ENCODE data around the gene CYP19A1. TPM values are rescaled to one million over a fixed set of nuclear protein-coding genes. Genes with fewer than 3 reads are reported as not detected.

Gene CYP19A1
- total RNA-seq, 5 donors from 2014 or later (not counting 1 experiment from before 2014, with no cell fraction given): 0.23 TPM; not detected in 4

GRCh38 chr15:51310064-51310463, 28.3 kb downstream of the CYP19A1 start:
- ChIA-PET CTCF (interaction anchor here in 1 of 2 donors (0.6 kb wide), 1 partner anchor 108 kb away, joined by 5 read pairs; no protein-coding TSS in a partner anchor), POLR2A (no interaction called here)
- DNase-seq (no peak), ATAC-seq (replicated peaks in 1 of 4) (no peak)
- Mint-ChIP-seq H3K4me1 (no peaks in the 10 kb centered on the region), H3K4me3 (no peak overlapping the region), H3K36me3 (no peaks in the 10 kb centered on the region), H3K27me3 (peaks cover 0 to 6% of the 10 kb centered on the region in 2 donors), H3K9me3 (no peaks in the 10 kb centered on the region), H3K27ac (no peak overlapping the region)
- H3K27ac ChIP-seq (ENCODE audit: low read length): no peak overlapping the region
- H3K27me3 ChIP-seq (replicated peaks in 1 of 2; ENCODE audit: control insufficient read depth in 2 of 2, extremely low read depth in 1 of 2, insufficient read depth in 2 of 2, low read length in 1 of 2): no peaks in the 10 kb centered on the region
- H3K4me3 ChIP-seq (ENCODE audit: control insufficient read depth in 1 of 2, extremely low read depth in 1 of 2, low read length in 1 of 2): no peak overlapping the region
- 57% methylated on average over 1 of the region's 2 CpGs for WGBS (ENCODE audit: insufficient coverage)
- H3K4me1 ChIP-seq (ENCODE audit: control insufficient read depth in 1 of 2, extremely low read depth in 1 of 2, insufficient read depth in 2 of 2, low read length in 2 of 2): no peaks in the 10 kb centered on the region
- H3K36me3 ChIP-seq (ENCODE audit: control insufficient read depth in 2 of 2, extremely low read depth in 1 of 2, insufficient read depth in 1 of 2, low read length in 1 of 2): no peaks in the 10 kb centered on the region
- H3K9me3 ChIP-seq: no peaks in the 10 kb centered on the region

GRCh38 chr15:51307811-51308210, 30.6 kb downstream of the CYP19A1 start:
- Mint-ChIP-seq H3K36me3 (no peaks in the 10 kb centered on the region), H3K4me3 (no peak overlapping the region), H3K27ac (no peak overlapping the region), H3K27me3 (peaks cover 0 to 4% of the 10 kb centered on the region in 2 donors), H3K9me3 (no peaks in the 10 kb centered on the region), H3K4me1 (no peaks in the 10 kb centered on the region)
- Histone ChIP-seq H3K9me3 (no peaks in the 10 kb centered on the region), H3K4me3 (ENCODE audit: control insufficient read depth in 1 of 2, extremely low read depth in 1 of 2, low read length in 1 of 2) (no peak overlapping the region), H3K36me3 (ENCODE audit: control insufficient read depth in 2 of 2, extremely low read depth in 1 of 2, insufficient read depth in 1 of 2, low read length in 1 of 2) (no peaks in the 10 kb centered on the region), H3K4me1 (ENCODE audit: control insufficient read depth in 1 of 2, extremely low read depth in 1 of 2, insufficient read depth in 2 of 2, low read length in 2 of 2) (no peaks in the 10 kb centered on the region), H3K27ac (ENCODE audit: low read length) (no peak overlapping the region), H3K27me3 (replicated peaks in 1 of 2; ENCODE audit: control insufficient read depth in 2 of 2, extremely low read depth in 1 of 2, insufficient read depth in 2 of 2, low read length in 1 of 2) (no peaks in the 10 kb centered on the region)
- ATAC-seq (replicated peaks in 1 of 4) (no peak), DNase-seq (no peak)
- POLR2A ChIA-PET: no interaction called here
- CTCF ChIA-PET: no interaction called here
- WGBS (ENCODE audit: insufficient coverage): 60% methylated on average over 1 of the region's 3 CpGs

GRCh38 chr15:51307325-51307724, 31.1 kb downstream of the CYP19A1 start:
- Histone ChIP-seq H3K36me3 (ENCODE audit: control insufficient read depth in 2 of 2, extremely low read depth in 1 of 2, insufficient read depth in 1 of 2, low read length in 1 of 2) (no peaks in the 10 kb centered on the region), H3K9me3 (no peaks in the 10 kb centered on the region), H3K4me3 (ENCODE audit: control insufficient read depth in 1 of 2, extremely low read depth in 1 of 2, low read length in 1 of 2) (no peak overlapping the region), H3K4me1 (ENCODE audit: control insufficient read depth in 1 of 2, extremely low read depth in 1 of 2, insufficient read depth in 2 of 2, low read length in 2 of 2) (no peaks in the 10 kb centered on the region), H3K27ac (ENCODE audit: low read length) (no peak overlapping the region), H3K27me3 (replicated peaks in 1 of 2; ENCODE audit: control insufficient read depth in 2 of 2, extremely low read depth in 1 of 2, insufficient read depth in 2 of 2, low read length in 1 of 2) (no peaks in the 10 kb centered on the region)
- 63% methylated on average over 3 of the region's 3 CpGs for WGBS (ENCODE audit: insufficient coverage)
- ChIA-PET CTCF (no interaction called here), POLR2A (no interaction called here)
- H3K9me3 Mint-ChIP-seq: no peaks in the 10 kb centered on the region
- ATAC-seq (replicated peaks in 1 of 4) (no peak), DNase-seq (no peak)
- no peak overlapping the region for H3K27ac Mint-ChIP-seq
- H3K36me3 Mint-ChIP-seq: no peaks in the 10 kb centered on the region
- H3K4me3 Mint-ChIP-seq: no peak overlapping the region
- no peaks in the 10 kb centered on the region for H3K4me1 Mint-ChIP-seq
- H3K27me3 Mint-ChIP-seq: peaks cover 0 to 7% of the 10 kb centered on the region in 2 donors

DNA sequence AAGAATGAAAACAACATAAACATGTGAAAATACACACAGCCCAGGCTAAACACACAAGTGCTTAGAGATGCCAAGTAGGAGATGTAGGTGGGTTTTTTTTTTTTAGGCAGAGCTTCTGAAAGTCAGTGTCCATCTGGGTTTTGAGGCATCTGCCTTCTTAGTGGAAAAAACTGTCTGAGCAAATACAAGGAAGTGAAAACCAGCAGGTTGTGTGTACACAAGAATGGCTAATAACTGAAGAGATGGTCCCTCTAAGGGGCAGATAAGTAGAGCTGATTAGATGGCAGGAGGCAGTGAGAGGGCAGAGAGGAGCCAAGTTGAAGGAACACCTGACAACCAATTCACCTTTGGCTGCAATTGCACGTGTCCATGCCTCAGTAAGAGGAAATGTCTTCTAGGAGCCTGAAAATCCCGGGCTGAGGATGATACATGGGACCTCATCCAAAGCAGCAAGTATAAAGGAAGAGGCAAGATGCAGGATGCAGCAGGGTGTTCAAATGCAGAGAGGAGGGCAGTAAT, 34.9 kb downstream of the CYP19A1 start:
- Mint-ChIP-seq H3K27ac (no peak overlapping the region), H3K4me1 (no peaks in the 10 kb centered on the region), H3K36me3 (no peaks in the 10 kb centered on the region), H3K27me3 (peaks cover 4 to 7% of the 10 kb centered on the region in 2 donors), H3K4me3 (no peak overlapping the region), H3K9me3 (no peaks in the 10 kb centered on the region)
- Histone ChIP-seq H3K27me3 (replicated peaks in 1 of 2; ENCODE audit: control insufficient read depth in 2 of 2, extremely low read depth in 1 of 2, insufficient read depth in 2 of 2, low read length in 1 of 2) (peaks cover 0 to 4% of the 10 kb centered on the region in 2 experiments), H3K36me3 (ENCODE audit: control insufficient read depth in 2 of 2, extremely low read depth in 1 of 2, insufficient read depth in 1 of 2, low read length in 1 of 2) (no peaks in the 10 kb centered on the region), H3K4me3 (ENCODE audit: control insufficient read depth in 1 of 2, extremely low read depth in 1 of 2, low read length in 1 of 2) (no peak overlapping the region), H3K9me3 (no peaks in the 10 kb centered on the region), H3K4me1 (ENCODE audit: control insufficient read depth in 1 of 2, extremely low read depth in 1 of 2, insufficient read depth in 2 of 2, low read length in 2 of 2) (no peaks in the 10 kb centered on the region), H3K27ac (ENCODE audit: low read length) (no peak overlapping the region)
- ATAC-seq (replicated peaks in 1 of 4) (no peak), DNase-seq (no peak)
- POLR2A ChIA-PET: no interaction called here
- 37% methylated on average over 2 of the region's 2 CpGs for WGBS (ENCODE audit: insufficient coverage)
- CTCF ChIA-PET: no interaction called here

- no peaks in the 10 kb centered on the region for H3K4me1 ChIP-seq (ENCODE audit: control insufficient read depth in 1 of 2, extremely low read depth in 1 of 2, insufficient read depth in 2 of 2, low read length in 2 of 2)
- no peak overlapping the region for H3K27ac ChIP-seq (ENCODE audit: low read length)
- ATAC-seq (replicated peaks in 1 of 4) (no peak), DNase-seq (no peak)
- Mint-ChIP-seq H3K36me3 (no peaks in the 10 kb centered on the region), H3K27ac (no peak overlapping the region), H3K4me1 (no peaks in the 10 kb centered on the region), H3K27me3 (peaks cover 5 to 6% of the 10 kb centered on the region in 2 donors), H3K4me3 (no peak overlapping the region), H3K9me3 (no peaks in the 10 kb centered on the region)
- 48% methylated on average over 6 of the region's 6 CpGs for WGBS (ENCODE audit: insufficient coverage)
- H3K36me3 ChIP-seq (ENCODE audit: control insufficient read depth in 2 of 2, extremely low read depth in 1 of 2, insufficient read depth in 1 of 2, low read length in 1 of 2): no peaks in the 10 kb centered on the region
- peaks cover 0 to 4% of the 10 kb centered on the region in 2 experiments for H3K27me3 ChIP-seq (replicated peaks in 1 of 2; ENCODE audit: control insufficient read depth in 2 of 2, extremely low read depth in 1 of 2, insufficient read depth in 2 of 2, low read length in 1 of 2)
- no peaks in the 10 kb centered on the region for H3K9me3 ChIP-seq
- CTCF ChIA-PET: no interaction called here
- H3K4me3 ChIP-seq (ENCODE audit: control insufficient read depth in 1 of 2, extremely low read depth in 1 of 2, low read length in 1 of 2): no peak overlapping the region
- POLR2A ChIA-PET: no interaction called here
Measured at GRCh38 chr15:51302480-51302879, 35.9 kb downstream of the CYP19A1 start.

DNA sequence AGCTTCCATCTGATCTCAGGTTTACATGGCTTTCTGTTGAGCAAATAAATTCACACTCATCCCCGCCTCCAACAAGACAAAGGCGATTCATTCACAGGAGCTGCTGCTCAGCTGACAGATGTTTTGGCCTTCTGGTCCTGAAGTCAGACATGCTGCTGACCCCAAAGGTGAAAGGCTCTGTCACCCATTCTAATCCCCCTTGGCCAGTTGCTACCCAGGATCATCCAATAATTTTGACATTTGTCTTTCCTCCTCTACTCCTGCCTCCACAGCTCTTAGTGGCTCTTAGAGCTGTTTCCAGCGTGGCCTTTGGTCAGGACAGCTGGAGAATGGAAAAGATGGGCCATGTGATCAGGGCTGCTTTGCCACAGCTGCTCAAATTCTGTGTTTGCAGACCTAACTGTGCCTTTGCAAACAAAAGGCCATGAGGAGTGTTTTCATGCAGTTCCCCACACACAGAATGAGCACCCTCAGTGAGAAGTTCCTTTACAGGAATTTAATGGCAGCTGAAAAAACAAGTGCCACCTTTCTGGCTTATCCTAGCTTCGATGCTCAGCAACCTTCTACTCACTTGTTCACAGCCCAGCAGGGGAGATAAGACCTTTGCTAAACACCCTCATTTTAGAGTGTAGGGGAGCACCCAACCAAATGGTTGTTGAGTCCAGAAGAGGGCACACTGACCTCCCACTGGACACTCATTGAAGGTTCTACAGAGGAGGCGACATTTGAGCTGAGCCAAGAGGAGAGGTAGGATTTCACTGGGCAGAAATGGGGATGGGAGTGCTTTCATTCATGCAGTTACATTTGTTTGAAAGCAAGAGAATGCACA, 39.0 kb downstream of the CYP19A1 start:
- Histone ChIP-seq H3K4me3 (ENCODE audit: control insufficient read depth in 1 of 2, extremely low read depth in 1 of 2, low read length in 1 of 2) (no peak overlapping the region), H3K27ac (ENCODE audit: low read length) (no peak overlapping the region), H3K36me3 (ENCODE audit: control insufficient read depth in 2 of 2, extremely low read depth in 1 of 2, insufficient read depth in 1 of 2, low read length in 1 of 2) (no peaks in the 10 kb centered on the region), H3K27me3 (replicated peaks in 1 of 2; ENCODE audit: control insufficient read depth in 2 of 2, extremely low read depth in 1 of 2, insufficient read depth in 2 of 2, low read length in 1 of 2) (peaks cover 0 to 4% of the 10 kb centered on the region in 2 experiments), H3K9me3 (no peaks in the 10 kb centered on the region), H3K4me1 (ENCODE audit: control insufficient read depth in 1 of 2, extremely low read depth in 1 of 2, insufficient read depth in 2 of 2, low read length in 2 of 2) (no peaks in the 10 kb centered on the region)
- no peaks in the 10 kb centered on the region for H3K36me3 Mint-ChIP-seq
- CTCF ChIA-PET: no interaction called here
- WGBS (ENCODE audit: insufficient coverage): 87% methylated on average over 3 of the region's 5 CpGs
- no peak overlapping the region for H3K27ac Mint-ChIP-seq
- H3K27me3 Mint-ChIP-seq: peaks cover 3 to 15% of the 10 kb centered on the region in 2 donors
- DNase-seq: no peak
- H3K9me3 Mint-ChIP-seq: no peaks in the 10 kb centered on the region
- H3K4me3 Mint-ChIP-seq: no peak overlapping the region
- no peak for ATAC-seq (replicated peaks in 1 of 4)
- H3K4me1 Mint-ChIP-seq: no peaks in the 10 kb centered on the region
- POLR2A ChIA-PET: no interaction called here

Measured in T-cell (primary cell).